Suprapubic skin (tissue), 4 donors: ENCODE measurements around the gene PDXDC1. TPM values are rescaled to one million over a fixed set of nuclear protein-coding genes. Genes with fewer than 3 reads are reported as not detected.
"Not testable (repeated sequence)": the region's sequence is repeated elsewhere in the genome, so short reads cannot be mapped to it uniquely, and the experiment has no call there.

ENCODE experiments used
- DNase-seq, 2 donors: peaks; one replicate each; pipeline ENCODE4 v3.0.0-alpha.2; 2019; ENCODE audit warnings: low spot score in 2 of 2
- H3K27ac ChIP-seq: fragments of 200-600 bp; sonication (generic); one replicate; pipeline ENCODE4 v1.5.1; 2019
- H3K27me3 ChIP-seq: fragments of 200-600 bp; sonication (generic); one replicate; pipeline ENCODE4 v1.5.1; 2019
- H3K36me3 ChIP-seq: fragments of 200-600 bp; sonication (generic); one replicate; pipeline ENCODE4 v1.5.1; 2019
- H3K4me1 ChIP-seq: fragments of 200-600 bp; sonication (generic); one replicate; pipeline ENCODE4 v1.5.1; 2019
- H3K4me3 ChIP-seq: fragments of 200-600 bp; sonication (generic); one replicate; pipeline ENCODE4 v1.5.1; 2019; ENCODE audit warnings: mild to moderate bottlenecking
- H3K9me3 ChIP-seq: fragments of 200-600 bp; sonication (generic); one replicate; pipeline ENCODE4 v1.5.1; 2019
- CTCF ChIP-seq, 2 donors: fragments of 200-600 bp in 1 of 2; fragments of 450-650 bp in 1 of 2; sonication (generic) in 1 of 2; IDR thresholded peaks; one replicate each; pipeline ENCODE4 v1.5.1; 2016 to 2019; ENCODE audit warnings: antibody characterized with exemption in 2 of 2, mild to moderate bottlenecking in 1 of 2, moderate library complexity in 1 of 2
- EP300 ChIP-seq: sonication (generic); formaldehyde crosslinking; IDR thresholded peaks from one replicate; pipeline ENCODE4 v1.6.1; 2017; ENCODE audit warnings: antibody characterized with exemption
- POLR2A ChIP-seq, 2 donors: fragments of 450-650 bp; IDR thresholded peaks; one replicate each; pipeline ENCODE4 v1.6.1; 2017; ENCODE audit warnings: antibody characterized with exemption in 2 of 2, mild to moderate bottlenecking in 2 of 2, moderate library complexity in 2 of 2
- POLR2AphosphoS5 ChIP-seq, 3 donors: sonication (generic); formaldehyde crosslinking; IDR thresholded peaks; one replicate each; pipeline ENCODE4 v1.6.1; 2017; ENCODE audit warnings: antibody characterized with exemption in 3 of 3
- WGBS: methylation state at CpG from one replicate; pipeline ENCODE4 v1.1.5; 2018; 5-methylcytosine and 5-hydroxymethylcytosine counted together
- total RNA-seq, 4 donors: library from RNA; depleted of rRNA; stranded (reverse); fragments of >200 nt; gene quantifications; one replicate each; pipeline ENCODE4 v1.1.0, GENCODE V29; 2016

The PDXDC1 gene
- total RNA-seq, 4 donors from 2014 or later = 37.8 to 81.0 (median 62.4) TPM

- peaks cover 63% of the 10 kb centered on the region for H3K36me3 ChIP-seq
- TF ChIP-seq POLR2A (IDR thresholded peaks at IDR 0.05) (no peak), CTCF (IDR thresholded peaks at IDR 0.05) (no peak), EP300 (no peak), POLR2AphosphoS5 (IDR thresholded peaks at IDR 0.05) (no peak)
- no peak overlapping the region for H3K4me3 ChIP-seq
- H3K27ac ChIP-seq = no peak overlapping the region
- H3K4me1 ChIP-seq = no peaks in the 10 kb centered on the region
- no peaks in the 10 kb centered on the region for H3K9me3 ChIP-seq
- no peaks in the 10 kb centered on the region for H3K27me3 ChIP-seq
- WGBS = 88% methylated on average over 6 of the region's 6 CpGs
- DNase-seq = no peak
Measured at GRCh38 chr16:15073101-15073500, 98.3 kb downstream of the PDXDC1 start.

GRCh38 chr16:15076161-15076560 is 101.3 kb downstream of the PDXDC1 start:
- peaks cover 59% of the 10 kb centered on the region for H3K36me3 ChIP-seq
- WGBS = 66% methylated on average over 2 of the region's 2 CpGs
- not testable (repeated sequence) for H3K27me3 ChIP-seq

GRCh38 chr16:15080883-15081282 is 106.1 kb downstream of the PDXDC1 start:
- 100% methylated on average over 1 of the region's 1 CpG for WGBS
- peaks cover 64% of the 10 kb centered on the region for H3K36me3 ChIP-seq

More at GRCh38 chr16:15076161-15076560, 101.3 kb downstream of the PDXDC1 start:
- H3K4me1 ChIP-seq, DNase-seq, H3K27ac ChIP-seq, H3K4me3 ChIP-seq, H3K9me3 ChIP-seq: not testable (repeated sequence)

GRCh38 chr16:15082788-15083187 is 108.0 kb downstream of the PDXDC1 start:
- H3K27me3 ChIP-seq, H3K4me1 ChIP-seq, H3K9me3 ChIP-seq, DNase-seq, H3K27ac ChIP-seq, H3K4me3 ChIP-seq: not testable (repeated sequence)
- WGBS = 90% methylated on average over 3 of the region's 3 CpGs
- peaks cover 51% of the 10 kb centered on the region for H3K36me3 ChIP-seq

More at GRCh38 chr16:15080883-15081282, 106.1 kb downstream of the PDXDC1 start:
- H3K4me1 ChIP-seq, DNase-seq, H3K27me3 ChIP-seq, H3K27ac ChIP-seq, H3K4me3 ChIP-seq, H3K9me3 ChIP-seq: not testable (repeated sequence)

GRCh38 chr16:15090663-15091269 is 115.9 kb downstream of the PDXDC1 start:
- H3K27ac ChIP-seq, H3K9me3 ChIP-seq, H3K27me3 ChIP-seq, DNase-seq, H3K4me3 ChIP-seq: not testable (repeated sequence)
- Histone ChIP-seq H3K36me3 (peaks cover 27% of the 10 kb centered on the region), H3K4me1 (peaks cover 17% of the 10 kb centered on the region)
- 76% methylated on average over 1 of the region's 1 CpG for WGBS

GRCh38 chr16:15093571-15093954 is 118.7 kb downstream of the PDXDC1 start:
- H3K9me3 ChIP-seq, H3K27me3 ChIP-seq, DNase-seq: not testable (repeated sequence)
- 9% methylated on average over 14 of the region's 14 CpGs for WGBS
- Histone ChIP-seq H3K36me3 (peaks cover 21% of the 10 kb centered on the region), H3K27ac (peak overlapping the region; percentile 86), H3K4me1 (peaks cover 17% of the 10 kb centered on the region), H3K4me3 (peak overlapping the region; percentile 56)

GRCh38 chr16:15093955-15094827 is 119.4 kb downstream of the PDXDC1 start, which contains the start of gene RRN3:
TSS of gene RRN3 (minus strand) at chr16:15094272. CDS start at chr16:15094233, 39 bp downstream.
- 4% methylated on average over 29 of the region's 56 CpGs for WGBS
- not testable (repeated sequence) for H3K27me3 ChIP-seq, H3K9me3 ChIP-seq
- peak; percentile 31 to 80 (median 75) for TF ChIP-seq POLR2AphosphoS5 (IDR thresholded peaks at IDR 0.05)
- peak; percentile 76 to 80 for TF ChIP-seq POLR2A (IDR thresholded peaks at IDR 0.05)
- Histone ChIP-seq H3K36me3 (peaks cover 15% of the 10 kb centered on the region), H3K4me3 (peak within 1 kb of the TSS; percentile 56), H3K4me1 (peaks cover 17% of the 10 kb centered on the region), H3K27ac (peak within 1 kb of the TSS; percentile 86)
- DNase-seq = peak; percentile 94 to 95

- not testable (repeated sequence) for H3K4me3 ChIP-seq, H3K36me3 ChIP-seq, H3K27me3 ChIP-seq, DNase-seq, H3K9me3 ChIP-seq, H3K27ac ChIP-seq
- WGBS = 90% methylated on average over 9 of the region's 9 CpGs
- H3K4me1 ChIP-seq = peaks cover 17% of the 10 kb centered on the region
Measured at GRCh38 chr16:15096583-15096972, 121.8 kb downstream of the PDXDC1 start.

GRCh38 chr16:15099366-15099909 is 124.6 kb downstream of the PDXDC1 start:
- not testable (repeated sequence) for DNase-seq, H3K4me1 ChIP-seq, H3K36me3 ChIP-seq, H3K27ac ChIP-seq, H3K27me3 ChIP-seq, H3K4me3 ChIP-seq, H3K9me3 ChIP-seq
- WGBS = 76% methylated on average over 2 of the region's 2 CpGs

GRCh38 chr16:15100372-15100987 is 125.7 kb downstream of the PDXDC1 start:
- H3K27ac ChIP-seq, H3K4me1 ChIP-seq, H3K27me3 ChIP-seq, H3K9me3 ChIP-seq, H3K36me3 ChIP-seq, DNase-seq, H3K4me3 ChIP-seq: not testable (repeated sequence)
- WGBS = 80% methylated on average over 5 of the region's 5 CpGs

- H3K36me3 ChIP-seq = peaks cover 40% of the 10 kb centered on the region
- whole genome bisulfite sequencing = 81% methylated on average over 11 of the region's 48 CpGs
- not testable (repeated sequence) for H3K27me3 ChIP-seq, H3K4me3 ChIP-seq, H3K9me3 ChIP-seq, H3K27ac ChIP-seq, H3K4me1 ChIP-seq
- DNase-seq = peak; percentile 29 to 31
Measured at GRCh38 chr16:15127641-15128425, 153.0 kb downstream of the PDXDC1 start.
